Measurements from ENCODE around the gene IBA57.
"Not testable (repeated sequence)": the region's sequence is repeated elsewhere in the genome, so short reads cannot be mapped to it uniquely, and the experiment has no call there.

IBA57 gene

DNA sequence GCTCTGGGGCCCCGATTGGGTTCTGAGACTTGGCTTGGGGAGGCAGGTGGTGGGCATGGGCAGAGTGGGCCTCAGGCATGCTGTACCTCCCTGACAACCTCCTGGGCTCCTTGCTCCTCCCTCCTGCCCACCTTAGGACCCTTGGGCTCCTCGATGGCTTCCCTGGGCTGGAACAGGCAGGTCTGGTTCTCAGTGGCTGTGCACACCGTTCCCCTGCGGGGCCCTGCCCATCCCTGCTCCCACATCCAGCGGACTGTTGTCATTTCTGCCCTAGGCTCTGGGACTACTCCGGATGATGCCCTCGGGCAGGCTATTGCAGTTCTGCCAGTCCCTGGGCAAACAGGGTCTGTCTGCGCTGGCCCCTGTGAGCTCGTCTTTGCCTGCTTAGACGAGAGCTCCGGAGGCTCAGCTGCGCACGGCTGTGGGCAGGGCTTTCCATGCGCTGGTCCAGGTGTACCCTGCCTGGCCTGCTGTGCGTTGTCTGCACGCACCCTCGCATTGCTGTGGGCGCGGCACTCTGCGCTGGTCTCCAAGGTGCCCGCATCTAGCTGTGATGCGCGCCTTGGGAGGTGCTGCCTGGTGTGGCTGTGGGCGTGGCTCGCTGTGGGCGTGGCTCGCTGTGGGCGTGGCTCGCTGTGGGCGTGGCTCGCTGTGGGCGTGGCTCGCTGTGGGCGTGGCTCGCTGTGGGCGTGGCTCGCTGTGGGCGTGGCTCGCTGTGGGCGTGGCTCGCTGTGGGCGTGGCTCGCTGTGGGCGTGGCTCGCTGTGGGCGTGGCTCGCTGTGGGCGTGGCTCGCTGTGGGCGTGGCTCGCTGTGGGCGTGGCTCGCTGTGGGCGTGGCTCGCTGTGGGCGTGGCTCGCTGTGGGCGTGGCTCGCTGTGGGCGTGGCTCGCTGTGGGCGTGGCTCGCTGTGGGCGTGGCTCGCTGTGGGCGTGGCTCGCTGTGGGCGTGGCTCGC is 8.2 kb downstream of the IBA57 start:
- not testable (repeated sequence) for DNase-seq

DNA sequence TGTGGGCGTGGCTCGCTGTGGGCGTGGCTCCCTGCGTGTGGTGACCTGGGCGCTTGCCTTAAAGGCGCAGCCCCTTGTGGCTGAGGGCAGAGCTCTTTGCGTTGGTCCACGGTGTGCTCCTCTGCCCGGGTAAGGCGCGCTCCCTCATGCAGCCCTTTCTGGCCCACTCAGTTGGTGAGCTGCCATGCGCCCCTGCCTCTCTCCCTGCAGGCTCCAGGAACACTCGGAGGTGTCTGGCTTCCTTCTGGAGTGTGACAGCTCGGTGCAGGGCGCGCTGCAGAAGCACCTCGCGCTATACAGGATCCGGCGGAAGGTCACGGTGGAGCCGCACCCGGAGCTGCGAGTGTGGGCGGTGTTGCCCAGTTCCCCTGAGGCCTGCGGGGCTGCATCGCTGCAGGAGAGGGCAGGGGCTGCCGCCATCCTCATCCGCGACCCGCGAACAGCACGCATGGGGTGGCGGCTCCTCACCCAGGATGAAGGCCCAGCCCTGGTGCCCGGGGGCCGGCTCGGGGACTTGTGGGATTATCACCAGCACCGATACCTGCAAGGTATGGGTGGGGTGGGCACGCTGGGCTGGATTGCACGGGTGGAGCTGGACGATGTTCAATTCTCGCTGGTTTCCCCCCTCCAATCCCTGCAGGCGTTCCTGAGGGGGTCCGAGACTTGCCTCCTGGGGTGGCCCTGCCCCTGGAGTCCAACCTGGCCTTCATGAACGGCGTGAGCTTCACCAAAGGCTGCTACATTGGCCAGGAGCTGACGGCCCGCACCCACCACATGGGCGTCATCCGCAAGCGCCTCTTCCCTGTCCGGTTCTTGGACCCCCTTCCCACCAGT is 9.1 kb downstream of the IBA57 start:
- no peak for DNase-seq

DNA sequence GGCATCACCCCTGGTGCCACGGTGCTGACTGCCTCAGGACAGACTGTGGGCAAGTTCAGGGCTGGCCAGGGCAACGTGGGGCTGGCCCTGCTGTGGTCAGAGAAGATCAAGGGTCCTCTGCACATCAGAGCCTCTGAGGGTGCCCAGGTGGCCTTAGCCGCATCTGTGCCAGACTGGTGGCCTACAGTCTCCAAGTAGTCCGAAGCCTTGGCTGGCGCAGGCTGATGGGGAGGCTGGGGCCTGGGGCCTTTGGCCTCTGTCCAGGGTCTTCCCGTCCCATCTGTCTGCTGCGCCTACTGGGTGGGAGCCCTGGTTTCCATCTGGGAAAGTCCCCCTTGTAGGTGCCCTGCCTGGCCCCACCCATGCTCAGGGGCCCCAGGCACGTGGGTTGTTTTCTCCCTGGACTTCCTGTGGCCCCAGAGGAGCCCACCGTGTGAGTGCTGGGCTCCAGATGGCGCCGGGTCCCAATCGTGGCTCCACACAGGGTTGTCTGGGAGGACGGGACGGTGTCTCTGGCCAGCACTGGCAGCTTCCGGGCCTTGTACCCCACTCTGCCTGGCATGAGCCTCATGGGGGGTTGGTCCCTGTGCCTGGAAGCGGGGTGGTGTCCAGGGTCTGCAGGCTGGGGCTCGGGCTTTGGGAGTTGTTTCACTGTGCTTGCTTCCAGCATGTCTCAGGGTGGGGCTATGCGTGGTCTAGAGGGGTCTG is 9.9 kb downstream of the IBA57 start:
- DNase-seq: no peak

DNA sequence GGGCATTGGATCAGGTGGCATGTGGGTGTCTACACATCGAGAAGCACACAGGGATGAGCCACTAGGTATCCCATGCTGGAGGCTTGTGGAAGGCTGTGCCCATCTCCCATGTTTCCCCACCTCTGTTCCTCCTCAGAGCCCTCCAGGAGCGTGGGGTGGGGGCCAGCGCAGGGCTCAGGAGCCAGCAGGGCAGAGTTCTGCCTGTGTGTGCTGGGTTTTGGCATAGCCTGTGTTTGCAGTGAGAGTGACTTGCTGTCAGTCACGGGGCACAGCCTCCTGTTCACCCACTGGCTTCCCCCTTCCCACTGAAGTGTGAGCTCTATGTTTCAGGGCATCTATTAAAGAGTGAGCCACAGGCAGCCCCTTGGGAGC is 10.4 kb downstream of the IBA57 start:
- no peak for DNase-seq

DNA sequence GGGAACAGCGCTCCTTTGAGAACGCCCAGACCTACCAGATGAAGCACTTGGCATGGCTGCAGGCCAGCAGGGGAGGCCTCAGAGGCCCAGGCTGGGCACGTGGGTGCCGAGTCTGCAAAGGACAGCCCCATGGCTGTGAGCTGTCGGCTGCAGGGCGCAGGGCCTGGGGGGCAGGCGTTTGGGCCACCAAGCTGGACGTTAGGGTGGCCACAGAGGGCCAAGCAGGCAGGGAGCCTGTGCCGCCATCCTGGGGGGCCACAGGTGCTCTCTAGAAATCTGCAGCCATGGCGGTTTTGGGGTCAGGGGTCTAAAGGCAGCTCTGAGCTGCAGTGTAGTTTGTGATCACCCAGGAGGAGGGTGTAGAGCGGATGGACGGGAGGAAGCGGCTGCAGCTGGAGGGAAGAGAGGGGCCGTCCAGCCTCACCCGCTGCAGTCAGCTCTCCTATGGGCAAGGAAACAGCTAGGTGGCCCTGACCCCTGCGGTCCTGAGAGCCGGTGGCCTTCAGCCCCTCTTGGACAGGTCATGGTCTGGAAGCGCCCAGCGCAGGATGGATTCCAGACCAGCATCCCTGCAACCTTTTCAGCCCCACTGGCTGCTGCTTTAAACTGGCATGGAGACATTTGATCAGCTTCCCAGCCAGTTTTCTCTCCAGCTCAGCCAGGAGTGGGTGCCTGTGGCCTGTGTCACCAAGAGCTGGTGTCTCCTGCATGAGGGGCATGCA is 11.0 kb downstream of the IBA57 start:
- DNase-seq: no peak

DNA sequence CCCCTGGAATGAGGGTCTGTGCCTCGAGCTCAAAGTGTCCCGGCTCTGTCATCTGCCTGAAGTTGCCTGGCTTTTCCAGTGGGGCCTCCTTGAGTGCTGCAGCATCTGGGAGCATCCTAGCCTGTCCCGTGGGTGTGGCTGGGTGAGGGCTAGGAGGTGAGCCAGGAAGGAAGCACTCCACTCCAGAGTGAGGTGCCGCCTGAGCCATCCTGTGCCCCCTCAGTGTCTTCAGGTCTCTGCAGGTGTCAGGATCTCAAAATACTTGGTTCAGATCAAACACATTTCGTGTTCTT is 11.5 kb downstream of the IBA57 start:
- no peak for DNase-seq

DNA sequence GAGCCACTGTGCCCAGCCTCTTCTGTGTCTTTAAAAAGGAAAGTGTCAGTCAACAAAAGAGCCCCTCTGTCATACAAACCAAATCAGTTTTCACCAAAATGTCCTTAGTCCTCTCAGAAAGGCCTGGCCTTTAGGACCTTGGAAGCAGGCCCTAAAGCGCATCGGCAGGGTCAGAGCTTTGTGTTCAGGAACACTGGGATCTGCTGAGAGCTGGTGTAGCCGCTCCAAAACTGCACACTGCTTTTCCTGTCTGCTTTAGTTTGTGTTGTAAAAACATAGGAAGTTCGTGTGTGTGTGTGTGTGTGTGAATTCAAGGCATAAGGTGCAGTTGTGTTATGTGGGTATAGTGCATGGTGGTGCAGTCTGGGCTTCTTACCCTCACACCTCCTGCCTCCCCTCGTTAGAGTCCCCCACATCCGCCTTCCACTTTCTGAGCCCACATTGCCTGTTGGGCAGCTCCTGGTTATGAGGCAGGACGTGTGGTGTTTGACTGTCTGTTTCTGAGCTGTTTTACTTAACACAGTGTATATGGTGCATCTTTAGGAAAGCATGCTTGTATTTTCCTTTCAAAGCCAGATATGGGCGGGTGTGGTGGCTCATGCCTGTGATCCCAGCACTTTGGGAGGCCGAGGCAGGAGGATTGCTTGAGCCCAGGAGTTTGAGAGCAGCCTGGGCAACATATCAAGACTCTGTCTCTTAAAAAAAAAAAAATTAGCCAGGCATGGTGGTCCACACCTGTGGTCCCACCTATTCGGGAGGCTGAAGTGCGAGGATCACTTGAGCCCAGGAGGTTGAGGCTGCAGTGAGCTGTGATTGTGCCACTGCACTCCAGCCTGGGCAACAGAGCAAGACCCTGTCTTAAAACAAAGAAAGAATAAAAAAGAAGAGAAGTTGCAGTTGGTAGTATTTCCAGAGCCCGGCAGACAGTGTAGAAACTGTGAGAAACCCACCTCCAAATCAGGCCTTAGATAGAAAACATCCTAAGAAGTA is 12.4 kb downstream of the IBA57 start:
- no peak for DNase-seq

DNA sequence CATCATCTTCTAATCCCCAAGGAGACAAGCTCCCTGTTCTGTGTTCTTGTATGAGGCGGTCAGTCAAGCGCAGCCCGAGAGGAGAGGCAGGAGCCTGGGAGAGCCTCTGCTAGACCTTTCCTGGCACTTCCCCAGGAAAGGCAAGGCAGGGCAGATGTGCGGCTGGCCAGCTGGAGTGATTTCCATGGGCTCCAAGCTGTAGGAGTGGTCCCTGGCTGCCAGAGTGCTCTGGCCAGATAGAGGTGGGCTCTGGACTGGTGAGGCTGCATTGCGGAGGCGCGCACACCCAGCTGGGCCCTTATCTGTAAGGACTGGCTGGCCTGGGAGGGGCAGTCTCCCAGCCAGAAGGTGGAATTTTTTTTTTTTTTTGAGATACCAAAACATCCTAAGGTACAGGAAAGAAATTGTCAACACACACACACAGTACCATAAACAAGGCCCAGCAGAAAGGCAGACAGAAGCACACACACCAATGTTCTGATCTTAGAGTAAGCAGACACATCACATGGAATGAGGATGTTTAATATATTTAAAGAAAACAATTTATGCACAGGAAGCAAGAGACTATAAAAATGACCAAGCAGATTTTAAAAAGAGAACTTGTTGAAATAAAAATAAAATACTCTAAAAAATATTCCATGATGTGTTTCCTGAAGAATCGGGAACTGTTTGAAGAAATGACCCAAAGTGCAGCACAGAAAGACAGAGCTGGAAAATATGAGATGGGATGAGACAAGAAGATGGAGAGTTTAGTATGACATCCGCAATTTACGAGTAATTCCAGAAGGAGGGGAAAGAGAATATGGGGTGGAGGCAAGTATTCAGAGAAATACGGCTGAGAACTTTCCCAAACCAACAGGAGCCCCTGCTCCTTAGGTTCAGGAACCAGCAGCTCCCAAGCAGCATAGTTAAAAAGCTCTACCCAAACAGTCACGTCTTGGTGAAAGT is 13.4 kb downstream of the IBA57 start:
- no peak for DNase-seq

DNA sequence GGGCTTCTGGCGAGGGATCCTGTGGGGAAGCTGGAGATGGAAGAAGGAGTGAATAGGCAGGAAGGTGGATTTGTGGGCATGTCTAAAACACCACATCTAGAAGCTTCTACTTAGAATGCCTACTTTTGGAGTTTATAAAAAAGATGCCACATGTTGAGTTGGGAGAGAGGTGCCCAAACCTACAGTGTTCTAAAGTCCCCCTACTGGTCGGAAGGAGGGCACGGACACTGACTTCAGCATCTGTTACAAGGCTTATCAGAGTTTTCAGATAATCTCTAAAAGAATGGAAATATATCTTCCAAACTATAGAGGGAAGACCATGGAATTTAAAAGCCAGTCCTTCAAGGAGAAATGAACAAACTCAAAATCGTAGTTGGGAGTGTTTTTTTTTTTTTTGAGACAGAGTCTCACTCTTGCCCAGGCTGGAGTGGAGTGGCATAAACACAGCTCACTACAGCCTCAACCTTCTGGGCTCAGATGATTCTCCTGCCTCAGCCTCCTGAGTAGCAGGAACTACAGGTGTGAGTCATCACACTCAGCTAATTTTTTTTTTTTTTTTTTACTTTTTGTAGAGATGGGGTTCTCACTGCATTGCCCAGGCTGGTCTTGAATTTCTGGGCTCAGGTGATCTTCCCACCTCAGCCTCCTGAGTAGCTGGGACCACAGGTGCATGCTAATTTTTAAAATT is 14.8 kb downstream of the IBA57 start:
- DNase-seq: no peak

DNA sequence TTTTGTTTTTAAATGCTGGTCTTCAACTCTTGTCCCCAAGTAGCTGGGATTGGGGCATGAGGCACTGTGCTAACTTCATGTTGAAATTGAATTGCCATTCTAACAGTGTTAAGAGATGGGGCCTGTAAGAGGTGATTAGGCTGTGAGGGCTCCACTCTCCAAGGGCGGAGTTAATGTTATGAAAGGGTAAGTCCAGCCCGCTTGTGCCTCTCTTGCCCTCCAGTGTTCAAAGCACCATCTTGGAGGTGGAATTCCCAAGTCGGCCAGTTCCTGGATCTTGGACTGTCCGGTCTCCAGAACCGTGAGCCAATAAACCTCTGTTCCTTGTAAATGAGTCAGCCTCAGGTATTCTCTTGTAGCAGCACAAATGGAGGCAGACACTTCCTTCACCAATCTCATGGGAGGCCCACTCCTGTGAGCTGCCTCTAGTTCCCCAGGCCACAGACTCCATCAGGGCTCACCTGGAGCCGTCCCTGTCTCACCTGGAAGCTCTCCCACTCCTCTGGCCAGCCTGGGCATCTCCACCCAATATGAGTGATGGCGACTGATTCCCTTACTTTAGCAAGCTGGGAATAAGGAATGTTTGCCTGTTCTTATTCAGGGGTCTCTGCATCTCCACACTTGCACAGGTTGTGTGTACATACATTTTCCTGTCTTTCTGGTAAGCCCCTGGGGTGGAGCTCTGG is 15.5 kb downstream of the IBA57 start:
- no peak for DNase-seq

DNA sequence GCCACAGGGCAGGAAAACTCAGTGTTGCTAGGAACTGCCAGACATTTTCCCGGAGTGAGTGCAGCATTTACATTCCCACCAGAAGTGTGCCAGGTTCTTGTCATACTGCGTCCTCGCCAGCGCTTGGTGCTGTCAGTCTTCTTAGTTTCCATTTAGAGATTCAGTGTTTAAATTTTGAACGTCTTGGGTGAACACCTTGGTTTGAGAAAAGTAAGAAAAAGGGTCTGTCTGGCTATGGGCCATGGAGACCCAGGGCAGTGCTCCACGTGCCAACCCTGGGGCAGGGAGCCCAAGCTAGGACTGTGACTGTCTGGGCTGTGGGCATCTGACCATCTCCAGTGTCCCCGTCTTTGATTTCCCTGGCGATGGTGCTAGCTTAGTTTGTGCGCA is 16.0 kb downstream of the IBA57 start:
- DNase-seq: no peak

DNA sequence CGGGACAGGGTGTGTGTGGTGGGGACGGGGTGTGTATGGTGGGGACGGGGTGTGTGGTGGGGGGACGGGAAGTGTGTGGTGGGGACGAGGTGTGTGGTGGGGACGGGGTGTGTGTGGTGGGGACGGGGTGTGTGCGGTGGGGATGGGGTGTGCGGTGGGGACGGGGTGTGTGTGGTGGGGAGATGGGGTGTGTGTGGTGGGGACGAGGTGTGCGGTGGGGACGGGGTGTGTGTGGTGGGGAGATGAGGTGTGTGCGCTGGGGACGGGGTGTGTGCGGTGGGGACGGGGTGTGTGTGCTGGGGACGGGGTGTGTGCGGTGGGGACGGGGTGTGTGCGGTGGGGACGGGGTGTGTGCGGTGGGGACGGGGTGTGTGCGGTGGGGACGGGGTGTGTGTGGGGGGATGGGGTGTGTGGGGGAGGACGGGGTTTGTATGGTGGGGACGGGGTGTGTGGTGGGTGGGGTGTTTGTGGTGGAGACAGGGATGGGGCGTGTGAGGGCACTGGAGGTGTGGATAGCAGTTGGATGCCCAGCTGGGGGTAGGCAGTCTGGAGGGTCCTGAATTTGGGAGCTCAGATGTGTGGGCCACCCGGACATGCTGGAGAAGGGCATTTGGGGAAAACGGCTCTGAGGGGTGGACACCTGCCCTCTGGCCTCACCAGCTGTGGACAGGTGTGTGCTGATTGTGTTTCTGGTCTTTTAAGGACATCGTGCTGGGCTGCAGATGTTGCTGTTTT is 16.9 kb downstream of the IBA57 start:
- DNase-seq: no peak

DNA sequence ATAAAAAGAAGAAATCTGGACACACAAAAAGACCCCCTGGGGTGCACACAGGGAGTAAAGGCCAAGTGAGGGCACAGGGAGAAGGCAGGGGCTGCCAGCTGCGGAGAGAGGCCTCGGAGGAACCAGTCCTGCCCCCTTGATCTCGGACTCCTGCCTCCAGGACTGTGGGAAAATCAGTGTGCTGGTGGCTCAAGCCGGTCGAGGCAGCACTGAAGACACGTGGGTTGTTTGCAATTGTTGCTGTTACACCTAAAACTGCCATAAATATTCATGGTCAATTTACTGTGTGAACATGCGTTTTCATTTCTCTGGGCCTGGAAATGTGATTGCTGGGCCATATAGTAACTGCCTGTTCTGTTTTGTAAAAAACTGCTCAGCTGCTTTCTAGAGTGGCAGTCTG is 18.5 kb downstream of the IBA57 start:
- no peak for DNase-seq

DNA sequence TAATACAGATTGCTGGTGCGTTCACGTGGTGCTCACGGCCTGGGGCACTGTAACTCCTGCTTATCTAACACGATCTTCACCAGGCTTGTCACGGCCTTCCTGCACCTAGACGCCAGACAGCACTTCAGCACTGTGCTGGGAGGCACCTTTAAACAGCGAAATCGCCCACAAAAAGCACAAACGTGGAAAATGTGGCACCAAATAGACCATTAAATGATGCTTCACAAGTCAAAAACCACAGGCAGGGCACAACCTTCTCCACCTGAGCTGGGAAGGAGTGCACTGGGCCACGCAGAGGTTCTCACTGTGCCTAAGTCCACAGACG is 20.0 kb downstream of the IBA57 start:
- DNase-seq: no peak

DNA sequence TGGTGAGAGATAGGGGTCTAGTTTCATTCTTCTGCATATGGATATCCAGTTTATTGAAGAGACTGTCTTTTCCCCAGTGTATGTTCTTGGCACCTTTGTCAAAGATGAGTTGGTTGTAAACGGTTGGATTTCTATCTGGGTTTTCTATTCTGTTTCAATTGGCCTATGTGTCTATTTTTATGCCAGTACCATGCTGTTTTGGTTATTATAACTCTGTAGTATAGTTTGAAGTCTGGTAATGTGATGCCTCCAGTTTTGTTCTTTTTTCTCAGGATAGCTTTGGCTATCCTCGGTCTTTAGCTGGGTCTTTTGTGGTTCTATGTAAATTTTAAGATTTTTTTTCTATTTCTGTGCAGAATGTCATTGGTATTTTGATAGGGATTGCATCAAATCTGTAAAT is 22.6 kb downstream of the IBA57 start:
- not testable (repeated sequence) for DNase-seq

DNA sequence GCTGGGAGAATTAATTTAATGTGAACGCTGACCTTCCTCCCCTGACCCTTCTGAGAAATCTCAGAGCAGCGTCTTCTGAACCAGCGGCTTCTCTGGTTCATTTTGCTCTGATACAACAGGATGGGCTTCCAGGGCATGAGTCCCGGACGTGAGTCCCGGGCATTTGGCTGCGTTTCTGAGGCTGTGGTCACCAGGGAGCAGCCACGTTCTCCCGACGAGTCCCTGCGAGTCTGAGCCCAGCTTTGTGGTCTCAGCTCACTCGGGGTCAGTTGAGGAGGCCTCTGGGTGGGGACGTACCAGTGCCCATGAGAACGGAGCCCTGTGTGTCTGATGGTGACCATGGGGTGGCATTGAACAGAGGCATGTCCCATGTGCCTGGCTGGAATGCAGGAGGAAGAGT is 24.6 kb downstream of the IBA57 start:
- no peak for DNase-seq

DNA sequence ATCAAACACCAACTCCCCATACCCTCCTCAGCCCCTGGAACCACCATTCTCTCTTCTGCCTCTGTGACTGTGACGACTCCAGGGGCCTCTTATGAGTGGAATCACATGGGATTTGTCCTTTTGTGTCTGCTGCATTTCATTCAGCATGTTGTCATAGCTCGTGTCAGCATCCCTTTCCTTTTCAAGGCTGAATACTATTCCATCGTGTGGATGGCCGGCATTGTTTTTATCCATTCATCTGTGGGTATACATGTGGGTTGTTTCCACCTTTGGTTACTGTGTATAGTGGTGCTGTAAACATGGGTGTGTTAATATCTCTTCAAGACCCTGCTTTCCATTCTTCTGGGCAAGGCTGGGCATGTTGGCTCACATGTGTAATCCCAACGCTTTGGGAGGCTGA is 25.2 kb downstream of the IBA57 start:
- no peak for DNase-seq

DNA sequence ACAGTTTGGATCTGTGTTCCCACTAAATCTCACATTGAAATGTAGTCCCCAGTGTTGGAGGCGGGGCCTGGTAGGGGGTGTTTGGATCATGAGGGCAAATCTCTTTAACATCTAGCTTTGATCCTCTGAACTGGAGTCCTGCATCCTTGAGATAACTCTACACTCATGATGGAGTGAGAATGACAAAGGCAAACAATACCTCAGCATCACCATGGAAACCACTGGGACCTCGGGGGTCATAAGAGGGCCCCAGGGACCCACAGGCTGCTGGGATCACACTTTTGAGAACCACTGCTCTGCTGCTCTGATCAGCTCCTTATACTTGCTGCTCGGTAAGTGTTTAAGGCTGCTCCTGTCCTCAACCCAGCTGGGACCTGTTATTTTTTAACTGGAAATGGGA is 28.8 kb downstream of the IBA57 start:
- DNase-seq: no peak

Data from bone marrow (tissue), 2 donors.